ENCODE results near the gene NKAIN4.
"Not testable (repeated sequence)": the region's sequence is repeated elsewhere in the genome, so short reads cannot be mapped to it uniquely, and the experiment has no call there.

The NKAIN4 gene

GRCh38 chr20:63254606-63255384, 532 bp upstream of the NKAIN4 start:
- TF ChIP-seq CTCF (IDR thresholded peaks at IDR 0.05; ENCODE audit: low read depth, low read length): no peak
- no peak for DNase-seq (ENCODE audit: extremely low read depth, low read depth)

GRCh38 chr20:63253438-63254231, 628 bp downstream of the NKAIN4 start:
- no peak for TF ChIP-seq CTCF (IDR thresholded peaks at IDR 0.05; ENCODE audit: low read depth, low read length)
- DNase-seq (ENCODE audit: extremely low read depth, low read depth): no peak

- no peak for TF ChIP-seq CTCF (IDR thresholded peaks at IDR 0.05; ENCODE audit: low read depth, low read length)
- DNase-seq (ENCODE audit: extremely low read depth, low read depth): no peak
These were observed 1.2 kb downstream of the NKAIN4 start for GRCh38 chr20:63253065-63253437.

GRCh38 chr20:63252284-63252711, 2.0 kb downstream of the NKAIN4 start:
- no peak for TF ChIP-seq CTCF (IDR thresholded peaks at IDR 0.05; ENCODE audit: low read depth, low read length)
- no peak for DNase-seq (ENCODE audit: extremely low read depth, low read depth)

GRCh38 chr20:63251350-63251749, 2.9 kb downstream of the NKAIN4 start:
- not testable (repeated sequence) for DNase-seq (ENCODE audit: extremely low read depth, low read depth)

GRCh38 chr20:63249891-63250290, 4.4 kb downstream of the NKAIN4 start:
- no peak for DNase-seq (ENCODE audit: extremely low read depth, low read depth)
- TF ChIP-seq CTCF (IDR thresholded peaks at IDR 0.05; ENCODE audit: low read depth, low read length): no peak

GRCh38 chr20:63248835-63249591, 5.2 kb downstream of the NKAIN4 start:
- no peak for DNase-seq (ENCODE audit: extremely low read depth, low read depth)
- no peak for TF ChIP-seq CTCF (IDR thresholded peaks at IDR 0.05; ENCODE audit: low read depth, low read length)
